GM19193 (cell line): ENCODE results near the gene TYMP.

Experiments
- POLR2A ChIP-seq: IDR thresholded peaks from 4 replicates; pipeline ENCODE4 v1.6.1; 2011; ENCODE audit not compliant: insufficient read depth, insufficient read length; ENCODE audit errors: extremely low read depth

TYMP gene

DNA sequence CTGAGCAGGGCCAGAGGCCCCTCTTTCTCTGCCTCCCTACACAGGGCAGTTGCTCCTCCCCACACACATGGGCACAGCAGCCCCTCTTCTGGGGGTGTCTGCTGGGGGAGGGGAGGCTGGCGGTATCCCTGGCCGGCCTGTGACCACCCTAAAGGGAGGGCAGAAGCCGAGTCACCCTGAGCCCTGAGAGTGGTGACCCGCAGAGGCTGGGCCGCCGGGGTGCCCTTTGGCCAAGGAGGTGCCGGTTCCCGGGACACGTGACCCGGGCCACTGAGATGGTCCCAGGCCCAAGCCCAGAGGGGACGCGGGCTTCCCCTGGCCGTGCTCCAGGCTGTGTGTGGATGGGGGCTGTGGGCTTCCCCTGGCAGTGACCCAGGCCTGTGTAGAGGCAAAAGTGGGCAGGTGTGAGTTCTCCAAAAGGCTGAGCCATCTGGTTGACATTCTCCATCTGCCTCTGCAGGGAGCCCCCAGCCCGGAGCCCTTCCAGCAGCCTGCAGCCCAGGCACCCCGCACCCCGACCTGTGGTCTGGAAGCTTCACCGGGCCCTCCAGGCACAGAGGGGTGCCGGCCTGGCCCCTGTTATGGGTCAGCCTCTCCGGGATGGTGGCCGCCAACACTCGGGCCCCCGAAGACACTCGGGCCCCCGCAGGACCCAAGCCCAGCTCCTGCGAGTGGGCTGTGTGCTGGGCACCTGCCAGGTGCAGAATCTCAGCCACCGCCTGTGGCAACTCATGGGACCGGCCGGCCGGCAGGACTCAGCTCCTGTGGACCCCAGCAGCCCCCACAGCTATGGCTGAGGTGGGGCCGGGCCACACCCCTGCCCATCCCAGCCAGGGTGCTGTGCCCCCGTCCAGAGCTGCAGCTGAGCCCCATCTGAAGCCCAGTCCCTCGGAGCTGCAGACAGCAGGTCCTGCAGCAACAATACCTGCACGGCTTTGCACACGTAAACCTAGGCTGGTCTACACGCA lies 47.4 kb downstream of the TYMP start:
- TF ChIP-seq POLR2A: no peak

- no peak for TF ChIP-seq POLR2A
Measured at GRCh38 chr22:50481440-50482106, 48.2 kb downstream of the TYMP start, which contains the start of gene ADM2. ADM2 (plus strand) TSS chr22:50481543; CDS start chr22:50481848, 305 bp downstream.

GRCh38 chr22:50481045-50481439 lies 48.8 kb downstream of the TYMP start:
- TF ChIP-seq POLR2A: no peak

- TF ChIP-seq POLR2A: no peak
Measured at GRCh38 chr22:50479721-50480120, 50.1 kb downstream of the TYMP start.

- TF ChIP-seq POLR2A: no peak
Measured at GRCh38 chr22:50477923-50478322, 51.9 kb downstream of the TYMP start.

DNA sequence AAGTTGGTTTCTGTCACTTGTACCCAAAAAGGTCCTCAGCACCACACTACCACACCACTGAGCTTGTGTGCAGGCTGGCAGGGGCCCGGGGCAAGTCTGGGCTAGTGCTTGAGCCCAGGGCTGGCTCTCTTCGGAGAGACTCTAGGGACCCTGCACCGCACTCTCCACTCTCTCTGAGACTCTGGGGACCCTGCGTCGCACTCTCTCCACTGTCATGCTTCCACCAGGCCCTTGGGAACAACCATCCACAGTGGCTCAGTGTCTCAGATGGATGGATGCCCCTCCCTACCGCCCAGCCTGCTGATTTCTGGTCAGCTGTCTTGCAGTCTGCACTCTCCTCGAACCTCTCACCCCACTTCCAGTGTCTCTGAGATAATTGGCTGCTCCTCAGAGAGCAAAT lies 52.9 kb downstream of the TYMP start:
- TF ChIP-seq POLR2A: no peak
